ENCODE measurements around the gene AGBL4. TPM values are rescaled to one million over a fixed set of nuclear protein-coding genes. Genes with fewer than 3 reads are reported as not detected.

AGBL4 gene
- total and polyA plus RNA-seq, 2 of the 4 experiments (the other 2 are of a cell fraction) = not detected

DNA sequence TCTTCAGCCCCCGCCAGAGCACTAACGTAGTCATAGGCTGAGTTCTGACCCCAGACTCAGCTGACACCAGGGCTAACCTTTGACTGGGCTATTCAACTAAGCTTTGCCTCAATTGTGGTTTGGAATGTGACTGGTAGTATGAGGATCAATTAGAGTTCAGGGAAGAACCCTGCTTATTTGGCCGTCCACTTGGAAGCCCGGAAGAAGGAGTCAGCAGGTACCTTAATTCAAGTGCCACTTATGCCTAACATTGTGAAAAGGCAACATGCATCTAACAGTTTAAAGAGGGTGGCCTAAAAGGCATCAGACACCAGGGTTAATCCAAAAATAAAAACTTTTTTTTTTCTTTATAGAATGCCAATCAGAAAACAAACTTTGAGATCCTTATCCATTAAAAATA is 1339.4 kb downstream of the AGBL4 start:
- TF ChIP-seq USF2 (IDR thresholded peaks at IDR 0.05; ENCODE audit: low read depth, low read length) (no peak), BHLHE40 (IDR thresholded peaks at IDR 0.05; ENCODE audit: low read depth, low read length) (no peak)
- H3K4me1 ChIP-seq (ENCODE audit: control insufficient read depth, insufficient read depth, low read length) = no peaks in the 10 kb centered on the region
- no peaks in the 10 kb centered on the region; the same call in 1 of the 2 replicates for H3K27me3 ChIP-seq (ENCODE audit: control insufficient read depth, insufficient read depth, low read length)
- H3K9me1 ChIP-seq (ENCODE audit: insufficient read depth, low read length) = no peaks in the 10 kb centered on the region
- CTCF ChIA-PET = no interaction called here
- H3K36me3 ChIP-seq (ENCODE audit: control insufficient read depth, insufficient read depth, low read length) = no peaks in the 10 kb centered on the region
- intact Hi-C loops (cut with micrococcal nuclease) = no loop called here
- H3K9ac ChIP-seq (ENCODE audit: low read depth, low read length) = no peak overlapping the region
- DNase-seq = no peak
- no peaks in the 10 kb centered on the region for H3K9me3 ChIP-seq (ENCODE audit: control insufficient read depth, insufficient read depth, low read length)
- POLR2A ChIA-PET (ENCODE audit: unreplicated experiment) = no interaction called here
- no peak overlapping the region for H3K27ac ChIP-seq (ENCODE audit: insufficient read depth, low read length)
- H3K56ac ChIP-seq (ENCODE audit: extremely low read depth, insufficient read depth, low read length) = no peak overlapping the region
- H3K4me2 ChIP-seq (ENCODE audit: low read depth, low read length) = no peak overlapping the region
- no peak overlapping the region for H3K4ac ChIP-seq (ENCODE audit: low read depth, low read length)
- H3K79me1 ChIP-seq (ENCODE audit: low read depth in 1 of 2, low read length in 2 of 2) = no peaks in the 10 kb centered on the region
- no peak for ATAC-seq (ENCODE audit: low read depth)
- H3K18ac ChIP-seq (ENCODE audit: low read depth, low read length) = no peak overlapping the region
- H2BK120ac ChIP-seq (ENCODE audit: low read depth, low read length) = no peak overlapping the region
- no peak overlapping the region for H4K8ac ChIP-seq (ENCODE audit: low read depth in 2 of 2, low read length in 2 of 2)
- H4K5ac ChIP-seq (ENCODE audit: low read depth, low read length) = no peak overlapping the region
- dilution Hi-C loops (cut with HindIII; ENCODE audit: low sequenced_read_pairs, unreplicated experiment) = no loop called here
- no peak overlapping the region for H3K14ac ChIP-seq (replicated peaks; ENCODE audit: low read depth, low read length)
- no peak overlapping the region for H4K91ac ChIP-seq (ENCODE audit: insufficient read depth, low read depth, low read length)
- no peak overlapping the region for H2AK5ac ChIP-seq (ENCODE audit: low read depth, low read length)
- H2BK15ac ChIP-seq (ENCODE audit: low read depth, low read length) = no peak overlapping the region
- no peaks in the 10 kb centered on the region for H4K20me1 ChIP-seq (ENCODE audit: insufficient read depth, low read length)
- H3K4me3 ChIP-seq (ENCODE audit: insufficient read depth, low read depth, low read length) = no peak overlapping the region
- no peak overlapping the region for H2BK20ac ChIP-seq (ENCODE audit: low read depth, low read length)
- in situ Hi-C loops (cut with MboI; ENCODE audit: low sequenced_read_pairs) = loop anchor here (25.0 kb wide), 1 partner anchor 572 kb away; no protein-coding TSS in a partner anchor
- H3K23ac ChIP-seq (ENCODE audit: low read depth, low read length) = no peak overlapping the region
- H2BK5ac ChIP-seq (ENCODE audit: low read depth, low read length, poor library complexity, severe bottlenecking) = no peak overlapping the region
- BruUV-seq (replicated peaks) = no TSS peak
- no peak overlapping the region for H2AK9ac ChIP-seq (replicated peaks; ENCODE audit: low read depth, low read length, poor library complexity)
- H2AFZ ChIP-seq (replicated peaks; ENCODE audit: low read length, poor library complexity) = no peak overlapping the region
- no CpG with 5 or more reads among the region's 4 CpGs for WGBS, 2 experiments (ENCODE audit: extremely low coverage in 2 of 2, insufficient read length in 1 of 2)
